Iris pigment epithelial cell (primary cell): Measurements from ENCODE around the gene CYSRT1.

Experiments used
- DNase-seq: peaks from one replicate; pipeline ENCODE4 v3.0.0-alpha.2; 2011; ENCODE audit warnings: low read depth

CYSRT1 gene

GRCh38 chr9:137212520-137212919 lies 12.5 kb upstream of the CYSRT1 start:
- DNase-seq = no peak

GRCh38 chr9:137213160-137214060 lies 11.6 kb upstream of the CYSRT1 start:
- DNase-seq = no peak

GRCh38 chr9:137214620-137215019 lies 10.4 kb upstream of the CYSRT1 start:
- DNase-seq = no peak

GRCh38 chr9:137215196-137215986 lies 9.6 kb upstream of the CYSRT1 start:
- DNase-seq = no peak

- no peak for DNase-seq
Observed at GRCh38 chr9:137216188-137216965, 8.6 kb upstream of the CYSRT1 start.

GRCh38 chr9:137217276-137218211 lies 7.4 kb upstream of the CYSRT1 start:
- DNase-seq = no peak

- no peak for DNase-seq
Observed at GRCh38 chr9:137218212-137218753, 6.7 kb upstream of the CYSRT1 start.

GRCh38 chr9:137218754-137219271 lies 6.2 kb upstream of the CYSRT1 start:
- DNase-seq = peak; percentile 58

GRCh38 chr9:137219757-137220316 lies 5.1 kb upstream of the CYSRT1 start:
- DNase-seq = no peak

GRCh38 chr9:137220317-137221094 lies 4.5 kb upstream of the CYSRT1 start:
- DNase-seq = no peak

GRCh38 chr9:137221095-137221505 lies 3.9 kb upstream of the CYSRT1 start:
- no peak for DNase-seq

GRCh38 chr9:137221506-137222111 lies 3.4 kb upstream of the CYSRT1 start:
- DNase-seq = no peak

GRCh38 chr9:137222190-137223077 lies 2.5 kb upstream of the CYSRT1 start, which contains the start of gene RNF208:
Gene RNF208, minus strand, starts transcription at chr9:137222240. Its CDS starts 1,028 bp downstream, at chr9:137221212.
- no peak for DNase-seq

GRCh38 chr9:137223078-137223970 lies 1.6 kb upstream of the CYSRT1 start:
- DNase-seq = peak; percentile 96

- no peak for DNase-seq
Observed at GRCh38 chr9:137225699-137226331, 841 bp downstream of the CYSRT1 start.

- no peak for DNase-seq
Observed at GRCh38 chr9:137226338-137227053, 1.5 kb downstream of the CYSRT1 start.
